Kasumi-1 (cell line): Measurements from ENCODE around the gene ALG8.
"Not testable (repeated sequence)": the region's sequence is repeated elsewhere in the genome, so short reads cannot be mapped to it uniquely, and the experiment has no call there.

ENCODE experiments used
- DNase-seq, 2 experiments: peaks; one replicate each; lab custom pipeline; 2025; lab: John Stamatoyannopoulos, UW

ALG8 gene

DNA sequence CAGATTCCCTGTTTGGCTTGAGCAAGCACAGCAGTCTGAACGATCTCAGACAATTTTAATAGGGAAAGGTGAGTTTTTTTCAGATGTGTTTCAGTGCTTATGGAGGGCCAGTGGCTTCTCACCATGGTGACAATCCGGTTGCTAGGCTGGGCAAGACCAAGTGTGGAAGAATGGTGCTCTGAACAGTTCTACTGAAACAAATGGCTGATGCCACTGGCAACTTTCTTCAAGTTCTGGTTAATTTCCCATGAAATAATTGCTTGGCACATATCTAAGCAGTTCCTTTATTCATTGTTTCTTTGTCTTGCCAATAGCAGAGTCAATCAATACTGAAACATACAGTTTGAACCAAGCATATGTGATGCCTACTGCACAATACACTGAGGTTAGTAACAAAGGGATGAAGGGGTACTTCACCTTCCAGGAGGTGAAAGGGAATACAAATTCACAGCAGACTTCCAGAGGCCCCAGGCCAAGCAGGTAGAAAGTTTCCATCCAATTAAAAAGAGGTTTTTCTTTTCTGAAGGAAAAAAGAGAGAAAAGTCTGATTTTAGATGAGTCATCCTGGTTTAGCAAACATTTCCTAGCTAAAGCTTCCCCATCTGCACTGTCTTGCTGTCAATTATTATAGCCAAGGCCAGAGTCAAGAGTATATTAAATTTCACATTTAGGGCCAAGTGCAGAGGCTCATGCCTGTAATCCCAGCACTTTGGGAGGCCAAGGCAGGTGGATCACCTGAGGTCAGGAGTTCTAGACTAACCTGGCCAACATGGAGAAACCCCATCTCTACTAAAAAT is 38.6 kb downstream of the ALG8 start:
- DNase-seq: no peak

DNA sequence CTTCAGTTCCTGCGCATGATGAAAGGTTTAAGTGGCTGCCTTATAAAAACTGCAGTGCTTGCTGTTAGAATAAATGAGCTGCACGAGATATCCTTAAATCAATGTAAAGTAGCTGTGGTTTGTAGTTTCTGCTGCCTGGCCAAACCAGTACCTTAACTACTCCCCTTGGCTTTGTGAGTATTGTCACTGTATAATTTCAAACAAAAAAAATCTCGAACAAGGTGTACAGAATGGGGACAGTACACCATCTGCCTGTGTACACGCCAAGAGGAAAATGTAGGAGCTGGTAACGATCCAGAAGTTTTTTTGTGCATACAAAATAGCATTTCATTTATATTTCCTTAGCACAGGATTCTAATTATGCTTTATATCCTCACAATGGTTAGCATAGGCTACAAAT is 39.2 kb downstream of the ALG8 start:
- no peak for DNase-seq

DNA sequence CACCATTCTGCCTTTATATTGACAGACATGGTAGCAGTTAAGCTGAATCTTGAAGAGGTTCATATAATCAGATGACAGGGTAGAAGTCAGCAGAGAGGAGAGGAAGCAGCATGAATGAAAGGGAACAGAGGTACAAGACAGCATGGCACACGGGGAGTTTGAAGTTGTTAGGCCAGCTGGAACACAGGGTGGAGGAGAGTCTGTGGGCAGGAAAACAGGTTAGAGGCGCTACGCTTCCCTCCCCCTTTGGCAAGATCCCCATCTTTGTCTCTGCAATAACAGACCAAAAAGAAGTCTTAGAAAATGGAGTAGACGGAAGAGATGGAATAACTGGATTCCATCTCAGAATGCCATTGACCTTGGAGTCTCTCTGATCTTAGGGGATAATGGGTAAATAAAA is 39.8 kb downstream of the ALG8 start:
- DNase-seq: no peak

DNA sequence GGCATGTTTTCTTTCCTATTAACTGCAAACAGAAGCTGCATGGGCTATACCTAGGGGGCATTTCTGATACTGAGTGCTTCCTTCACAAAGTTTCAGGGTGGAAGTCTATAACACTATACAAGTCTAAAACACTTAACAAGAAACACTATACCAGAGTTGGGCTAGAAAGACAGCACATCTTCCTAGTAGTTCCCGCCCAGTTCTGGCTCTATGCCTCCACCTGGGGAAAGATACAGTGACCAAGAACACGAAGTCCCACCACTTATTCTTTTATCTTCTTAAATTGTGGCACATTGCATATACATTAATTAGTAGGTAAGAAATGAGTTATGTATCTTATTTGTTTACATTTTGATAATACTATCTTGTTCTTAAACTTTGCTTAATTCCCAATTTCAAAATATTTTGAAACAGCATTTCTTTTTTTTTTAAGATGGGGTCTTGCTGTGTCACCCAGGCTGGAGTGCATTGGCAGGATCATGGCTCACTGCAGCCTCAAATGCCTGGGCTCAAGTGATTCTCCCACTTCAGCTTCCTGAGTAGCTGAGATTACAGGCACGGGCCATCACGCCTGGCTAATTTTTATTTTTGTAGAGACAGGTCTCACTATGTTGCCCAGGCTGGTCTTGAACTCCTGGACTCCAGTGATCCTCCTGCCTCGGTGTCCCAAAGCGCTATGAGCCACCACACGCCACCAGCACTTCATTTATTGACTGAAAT is 41.6 kb downstream of the ALG8 start:
- no peak for DNase-seq

DNA sequence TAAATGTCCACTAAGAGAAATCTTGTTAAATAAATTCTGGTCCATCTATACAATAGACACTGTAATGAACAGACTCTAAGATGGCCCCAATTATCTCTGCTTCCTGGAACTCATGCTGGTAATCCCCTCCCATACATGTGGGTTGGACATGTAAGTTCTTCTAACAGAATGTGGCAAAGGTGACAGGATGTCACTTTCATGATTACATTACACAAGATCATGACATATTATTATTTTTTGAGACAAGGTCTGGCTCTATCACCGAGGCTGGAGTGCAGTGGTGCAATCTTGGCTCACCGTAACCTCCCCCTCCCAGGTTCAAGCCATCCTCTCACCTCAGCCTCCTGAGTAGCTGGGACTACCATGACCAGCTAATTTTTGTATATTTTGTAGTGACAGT is 45.2 kb downstream of the ALG8 start:
- DNase-seq: no peak

DNA sequence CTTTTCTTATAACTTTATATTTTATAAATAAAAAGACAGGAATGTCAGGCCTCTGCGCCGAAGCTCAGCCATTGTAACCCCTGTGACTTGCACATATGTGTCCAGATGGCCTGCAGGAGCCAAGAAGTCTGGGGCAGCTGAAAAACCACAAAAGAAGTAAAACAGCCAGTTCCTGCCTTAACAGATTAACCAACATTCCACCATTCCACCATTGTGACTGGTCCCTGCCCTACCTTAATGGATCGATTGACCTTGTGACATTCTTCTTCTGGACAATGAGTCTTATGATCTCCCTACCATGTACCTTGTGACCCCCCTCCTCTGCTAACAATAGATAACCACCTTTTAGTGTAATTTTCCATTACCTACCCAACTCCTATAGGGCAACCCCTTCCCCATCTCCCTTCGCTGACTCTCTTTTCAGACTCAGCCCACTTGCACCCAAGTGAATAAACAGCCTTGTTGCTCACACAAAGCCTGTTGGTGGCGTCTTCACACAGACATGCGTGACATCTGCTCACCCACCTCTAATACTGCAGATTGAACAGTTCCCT is 52.8 kb downstream of the ALG8 start:
- DNase-seq: not testable (repeated sequence)

DNA sequence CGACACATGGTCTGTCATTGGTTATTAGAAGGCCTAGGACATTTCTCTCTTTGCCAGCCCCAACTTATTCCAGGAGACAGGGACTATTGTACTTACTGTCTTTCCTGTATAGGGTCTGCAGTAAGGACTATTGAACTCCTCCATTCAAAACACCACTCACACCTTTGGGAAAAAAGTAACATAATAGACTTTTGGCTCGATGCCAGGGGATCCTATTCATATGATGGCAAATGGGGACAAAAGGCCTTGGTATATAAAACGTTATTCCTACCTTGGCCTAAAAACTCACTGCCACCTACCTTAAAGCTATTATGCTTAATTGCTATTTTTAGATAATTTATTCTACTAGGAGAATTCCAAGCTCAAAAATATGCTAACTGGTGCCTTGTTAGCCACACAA is 53.5 kb downstream of the ALG8 start:
- DNase-seq: no peak

DNA sequence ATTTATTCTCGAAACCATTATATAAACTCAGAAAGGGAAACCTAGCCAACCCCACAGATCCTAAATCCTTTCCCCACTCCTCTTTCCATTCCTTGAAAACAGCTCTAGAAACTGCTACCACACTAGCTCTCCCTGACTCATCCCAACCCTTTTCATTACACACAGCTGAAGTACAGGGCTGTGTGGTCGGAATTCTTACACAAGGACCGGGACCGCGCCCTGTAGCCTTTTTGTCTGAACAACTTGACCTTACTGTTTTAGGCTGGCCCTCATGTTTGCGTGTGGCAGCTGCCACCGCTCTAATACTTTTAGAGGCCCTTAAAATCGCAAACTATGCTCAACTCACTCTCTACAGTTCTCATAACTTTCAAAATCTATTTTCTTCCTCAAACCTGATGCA is 54.9 kb downstream of the ALG8 start:
- not testable (repeated sequence) for DNase-seq

DNA sequence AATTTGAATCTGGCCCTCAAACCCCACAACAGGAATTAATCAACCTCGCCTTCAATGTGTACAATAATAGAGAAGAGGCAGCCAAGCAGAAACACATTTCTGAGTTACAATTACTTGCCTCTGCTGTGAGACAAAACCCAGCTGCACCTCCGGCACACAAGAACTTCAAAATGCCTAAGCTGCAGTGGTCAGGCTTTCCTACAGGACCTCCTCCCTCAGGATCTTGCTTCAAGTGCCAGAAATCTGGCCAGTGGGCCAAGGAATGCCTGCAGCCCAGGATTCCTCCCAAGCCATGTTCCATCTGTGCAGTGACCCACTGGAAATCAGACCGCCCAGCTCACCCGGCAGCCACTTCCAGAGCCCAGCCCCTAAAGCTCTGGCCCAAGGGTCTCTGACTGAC is 56.4 kb downstream of the ALG8 start:
- no peak for DNase-seq

DNA sequence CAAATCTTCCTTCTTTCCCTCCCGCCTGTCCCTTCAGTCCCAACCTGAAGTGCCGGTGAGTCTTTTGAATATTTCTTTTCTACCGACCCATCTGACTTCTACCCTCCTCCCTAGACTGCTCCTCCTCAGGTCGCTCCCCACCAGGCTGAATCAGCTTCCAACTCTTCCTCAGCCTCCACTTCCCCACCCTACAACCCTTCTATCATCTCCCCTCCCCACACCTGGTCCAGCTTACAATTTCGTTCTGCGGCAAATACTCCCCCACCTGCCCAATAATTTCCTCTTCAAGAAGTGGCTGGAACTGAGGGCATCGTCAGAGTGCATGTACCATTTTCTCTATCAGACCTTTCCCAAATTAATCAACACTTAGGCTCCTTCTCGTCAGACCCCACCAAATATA is 57.3 kb downstream of the ALG8 start:
- DNase-seq: no peak

DNA sequence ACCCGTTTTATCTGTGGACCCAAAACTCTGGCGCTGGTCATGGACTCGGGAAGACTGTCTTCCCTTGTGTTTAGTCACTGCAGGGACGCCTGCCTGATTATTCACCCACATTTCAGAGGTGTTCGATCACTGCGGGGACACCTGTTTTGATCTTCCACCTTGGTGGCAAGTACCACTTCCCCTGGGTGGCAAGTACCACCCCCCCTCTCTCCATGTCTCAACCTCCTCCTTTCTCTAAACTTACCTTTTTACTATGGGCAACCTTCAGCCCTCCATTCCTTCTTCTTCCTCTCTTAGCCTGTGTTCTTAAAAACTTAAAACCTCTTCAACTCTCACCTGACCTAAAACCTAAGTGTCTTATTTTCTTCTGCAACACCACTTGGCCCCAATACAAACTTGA is 57.8 kb downstream of the ALG8 start:
- no peak for DNase-seq

DNA sequence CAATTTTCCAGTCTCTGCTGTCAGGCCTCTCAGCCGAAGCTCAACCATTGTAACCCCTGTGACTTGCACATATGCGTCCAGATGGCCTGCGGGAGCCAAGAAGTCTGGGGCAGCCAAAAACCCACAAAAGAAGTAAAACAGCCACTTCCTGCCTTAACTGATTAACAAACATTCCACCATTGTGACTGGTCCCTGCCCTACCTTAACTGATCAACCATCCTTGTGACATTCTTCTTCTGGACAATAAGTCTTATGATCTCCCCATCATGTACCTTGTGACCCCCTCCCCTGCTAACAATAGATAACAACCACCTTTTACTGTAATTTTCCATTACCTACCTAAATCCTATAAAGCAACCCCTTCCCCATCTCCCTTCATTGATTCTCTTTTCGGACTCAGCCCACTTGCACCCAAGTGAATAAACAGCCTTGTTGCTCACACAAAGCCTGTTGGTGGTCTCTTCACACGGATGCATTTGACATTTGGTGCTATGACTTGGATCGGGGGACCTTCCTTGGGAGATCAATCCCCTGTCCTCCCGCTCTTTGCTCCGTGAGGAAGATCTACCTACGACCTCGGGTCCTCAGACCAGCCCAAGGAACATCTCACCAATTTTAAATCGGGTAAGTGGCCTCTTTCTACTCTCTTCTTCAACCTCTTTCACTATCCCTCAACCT is 58.5 kb downstream of the ALG8 start:
- DNase-seq: no peak

DNA sequence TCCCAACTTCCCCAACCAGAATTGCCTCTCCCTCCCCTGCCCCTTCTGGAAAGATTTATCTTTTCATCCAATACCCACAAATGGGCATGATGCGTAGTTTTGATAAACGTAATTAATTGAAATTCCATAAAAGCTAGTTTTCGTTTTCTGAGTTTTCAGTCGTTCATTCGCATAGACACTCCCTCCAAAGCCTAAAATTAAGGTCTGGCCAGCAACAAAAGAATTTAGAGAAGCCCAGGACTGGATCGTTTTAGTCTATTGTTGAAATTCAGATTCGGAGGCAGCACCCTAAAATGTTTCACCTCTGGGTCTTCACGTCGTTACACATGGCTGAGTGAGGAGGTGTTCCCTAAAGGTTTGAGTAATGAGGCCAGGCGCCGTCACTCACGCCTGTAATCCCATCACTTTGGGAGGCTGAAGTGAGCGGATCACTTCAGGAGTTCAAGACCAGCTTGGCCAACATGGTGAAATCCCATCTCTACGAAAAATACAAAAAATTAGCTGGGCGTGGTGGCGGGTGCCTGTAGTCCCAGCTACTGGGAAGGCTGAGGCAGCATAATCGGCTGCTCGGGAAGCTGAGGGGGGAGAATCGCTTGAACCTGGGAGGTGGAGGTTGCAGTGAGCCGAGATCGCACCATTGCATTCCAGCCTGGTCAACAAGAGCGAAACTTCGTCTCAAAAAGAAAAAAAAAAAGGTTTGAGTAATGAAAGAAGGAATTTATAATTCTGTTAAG is 59.2 kb downstream of the ALG8 start:
- peak in 1 of 2 experiments; percentile 33 for DNase-seq

DNA sequence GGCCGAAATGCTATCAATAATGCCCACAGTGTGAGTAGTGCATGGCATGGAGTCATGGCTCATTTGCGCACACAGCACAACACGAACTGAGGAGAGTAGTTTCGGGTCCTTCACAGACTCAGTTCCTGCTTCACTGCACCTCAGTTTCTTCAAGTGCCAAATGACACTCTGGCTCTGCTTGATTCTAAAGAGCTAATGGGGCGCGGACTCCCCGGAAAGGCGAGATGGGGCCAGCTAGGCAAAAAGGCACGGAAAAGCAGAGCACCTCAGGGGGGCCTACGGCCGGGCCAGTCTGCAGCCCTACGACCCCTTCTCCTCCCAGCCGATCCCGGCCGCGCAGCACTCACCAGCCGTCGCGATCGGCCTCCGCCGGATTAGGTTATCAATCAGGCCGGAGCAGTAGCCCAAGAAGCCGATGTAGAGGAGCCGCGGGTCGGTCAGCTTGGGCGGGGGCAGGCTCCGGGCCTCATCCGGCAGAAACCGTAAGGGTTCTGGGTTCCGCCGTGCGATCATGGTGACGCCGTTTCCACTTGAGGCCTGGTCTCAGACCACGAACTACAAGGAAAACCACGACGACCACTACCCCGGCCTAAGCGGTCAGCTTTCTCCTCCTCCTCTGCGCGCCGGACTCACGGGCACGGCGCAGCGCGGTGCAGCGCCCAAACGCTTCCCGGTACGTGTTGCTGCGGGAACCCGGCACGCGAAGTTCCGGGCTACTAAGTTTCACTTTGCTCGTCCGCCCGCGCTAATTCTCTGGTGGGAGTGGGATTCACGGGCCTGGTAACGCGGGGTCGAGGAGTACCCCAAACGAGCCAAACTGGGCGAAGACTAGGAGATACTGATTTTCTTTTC is 60.0 kb downstream of the ALG8 start, which contains the start of gene NDUFC2:
Gene NDUFC2 (minus strand): TSS at position 631 of the 852 bp plus-strand sequence. CDS start 118 bp downstream, at position 513.
- DNase-seq: peak; percentile 65 to 70

DNA sequence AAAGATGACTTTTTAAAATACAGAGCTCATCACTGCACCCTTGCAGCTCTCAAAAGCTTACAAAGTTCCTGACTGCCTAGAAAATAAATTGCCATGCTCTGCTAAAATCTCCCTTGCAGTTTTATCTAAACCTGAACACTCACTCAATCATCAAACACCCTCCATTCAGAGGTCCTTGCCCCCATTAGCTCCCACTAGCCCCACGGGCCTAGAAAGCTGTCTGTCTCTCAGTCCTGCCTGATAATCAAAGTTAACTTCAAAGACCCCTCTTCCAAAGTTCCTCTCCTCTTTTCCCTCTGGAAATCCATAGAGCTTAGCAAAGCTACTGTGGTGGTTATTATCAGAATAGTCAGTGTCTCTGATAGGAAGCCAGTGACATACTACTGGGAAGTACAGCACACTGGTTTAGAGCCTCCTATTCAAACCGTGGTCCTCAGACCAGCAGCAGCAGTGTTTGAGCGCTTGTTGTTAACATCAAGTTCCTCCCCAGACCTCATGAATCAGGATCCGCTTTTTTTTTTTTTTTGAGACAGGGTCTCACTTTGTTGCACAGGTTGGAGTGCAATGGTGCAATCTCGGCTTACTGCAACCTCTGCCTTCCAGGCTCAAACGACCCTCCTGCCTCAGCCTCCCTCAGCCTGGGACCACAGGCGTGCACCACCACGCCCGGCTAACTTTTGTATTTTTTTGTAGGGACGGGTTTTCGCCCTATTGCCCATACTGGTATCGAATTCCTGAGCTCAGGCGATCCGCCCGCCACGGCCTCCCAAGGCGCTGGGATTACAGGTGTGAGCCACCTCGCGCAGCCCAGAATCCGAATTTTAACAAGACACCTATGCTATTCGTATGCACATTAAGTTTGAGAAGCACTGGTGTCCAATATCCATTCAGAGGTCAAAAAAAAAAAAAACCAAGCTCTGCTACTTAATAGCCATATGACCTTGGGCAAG is 60.9 kb downstream of the ALG8 start:
- DNase-seq: no peak

DNA sequence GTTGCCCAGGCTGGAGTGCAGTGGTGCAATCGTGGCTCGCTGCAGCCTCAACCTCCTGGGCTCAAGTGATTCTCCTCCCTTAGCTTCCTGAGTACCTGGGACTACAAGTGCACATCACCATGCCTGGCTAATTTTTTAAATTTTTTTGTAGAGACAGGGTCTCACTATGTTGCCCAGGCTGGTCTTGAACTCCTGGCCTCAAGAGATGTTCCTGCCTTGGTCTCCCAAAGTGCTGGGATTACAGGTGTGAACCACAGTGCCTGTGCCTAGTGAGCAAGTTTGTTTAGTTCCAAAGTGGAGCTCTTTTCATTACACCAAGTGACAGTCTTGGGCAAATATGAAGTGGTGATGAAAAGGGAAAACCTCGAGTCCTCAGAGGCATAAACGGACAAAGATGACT is 61.8 kb downstream of the ALG8 start:
- DNase-seq: not testable (repeated sequence)

DNA sequence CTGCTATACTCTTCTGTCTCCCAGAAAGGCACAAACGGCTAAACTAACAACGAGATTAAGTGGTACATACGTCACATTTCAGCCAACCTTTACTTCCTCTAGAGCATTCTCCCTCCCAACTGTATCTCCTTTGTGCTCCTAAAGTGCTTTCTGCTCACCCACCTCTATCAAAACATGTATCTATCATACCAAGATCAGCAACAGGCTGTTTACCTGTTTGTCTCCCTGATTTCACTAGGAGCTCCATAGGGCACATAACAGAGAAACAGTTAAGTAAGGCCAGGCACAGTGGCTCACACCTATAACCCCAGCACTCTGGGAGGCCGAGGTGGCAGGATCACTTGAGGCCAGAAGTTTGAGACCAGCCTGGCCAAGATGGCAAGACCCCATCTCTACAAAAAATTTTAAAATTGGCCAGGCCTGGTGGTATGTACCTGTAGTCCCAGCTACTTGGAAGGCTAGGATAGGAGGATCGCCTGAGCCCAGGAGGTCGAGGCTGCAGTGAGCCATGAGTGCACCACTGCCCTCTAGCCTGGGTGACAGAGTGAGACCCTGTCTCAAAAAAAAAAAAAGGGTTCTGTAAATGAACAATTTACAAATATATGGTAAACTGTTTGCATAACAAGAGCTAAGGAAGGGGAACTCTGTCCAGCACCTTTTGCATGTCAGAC is 62.6 kb downstream of the ALG8 start:
- DNase-seq: no peak

DNA sequence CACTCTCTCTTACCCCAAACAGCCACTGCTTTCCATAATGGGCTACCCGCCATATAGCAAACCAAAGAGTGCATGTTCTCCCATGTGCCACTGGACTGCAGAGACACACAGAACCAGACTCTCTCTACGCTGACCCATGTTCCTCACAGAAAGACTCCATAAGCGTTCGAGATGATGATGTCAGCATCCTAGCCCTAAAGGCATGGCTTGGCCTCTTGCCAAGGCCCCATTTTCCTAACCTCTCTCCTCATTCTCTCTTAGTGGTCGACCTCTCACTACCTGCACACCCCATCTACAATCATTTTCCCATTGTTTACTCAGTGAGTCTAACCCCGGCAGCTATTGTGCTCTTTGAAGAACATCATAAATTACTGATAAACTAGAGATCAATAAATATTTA is 64.7 kb downstream of the ALG8 start:
- no peak for DNase-seq

DNA sequence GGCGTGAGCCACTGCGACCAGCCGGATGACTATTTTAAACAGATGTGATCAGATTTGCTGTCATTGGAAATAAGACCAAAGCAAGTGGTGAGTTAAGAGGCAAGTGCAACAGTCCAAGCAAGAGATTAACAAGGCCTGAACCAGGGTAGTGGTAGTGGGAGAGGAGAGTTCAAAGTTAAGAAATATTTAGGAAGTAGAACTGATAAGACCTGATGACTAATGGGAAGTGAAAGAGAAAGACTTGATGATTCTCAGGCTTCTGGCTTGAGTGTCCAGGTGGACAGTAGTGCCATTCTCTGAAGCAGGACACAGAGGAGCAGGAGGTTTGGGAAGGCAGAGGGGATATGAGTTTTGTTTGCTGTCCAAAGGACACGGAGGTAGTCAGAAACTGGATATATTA is 67.0 kb downstream of the ALG8 start:
- DNase-seq: no peak
